Peyer's patch (tissue), 4 donors: ENCODE results near the gene YAP1. TPM values are rescaled to one million over a fixed set of nuclear protein-coding genes. Genes with fewer than 3 reads are reported as not detected.
A peak's percentile ranks its signal among the peaks of the same experiment; 100 is the strongest.

ENCODE experiments used
- DNase-seq, 3 donors: peaks; one replicate each; pipeline ENCODE4 v3.0.0-alpha.2; 2017 to 2019
- H3K27ac ChIP-seq, 4 donors: fragments of 200-600 bp; sonication (generic); one replicate each; pipeline ENCODE4 v1.5.1; 2016 to 2019
- H3K27me3 ChIP-seq, 2 donors: fragments of 200-600 bp; sonication (generic); one replicate each; pipeline ENCODE4 v1.5.1; 2019
- H3K36me3 ChIP-seq, 3 donors: fragments of 200-600 bp; sonication (generic); one replicate each; pipeline ENCODE4 v1.5.1; 2016 to 2019
- H3K4me1 ChIP-seq, 4 donors: fragments of 200-600 bp; sonication (generic); one replicate each; pipeline ENCODE4 v1.5.1; 2016 to 2019
- H3K4me3 ChIP-seq, 4 donors: fragments of 200-600 bp; sonication (generic); 1 replicate in 3 of 4; 2 replicates in 1 of 4; pipeline ENCODE4 v1.5.1; 2016 to 2019; ENCODE audit warnings: mild to moderate bottlenecking in 1 of 4
- H3K9me3 ChIP-seq, 4 donors: fragments of 200-600 bp; sonication (generic); one replicate each; pipeline ENCODE4 v1.5.1; 2016 to 2019; ENCODE audit warnings: mild to moderate bottlenecking in 1 of 4
- CTCF ChIP-seq, 6 experiments: fragments of 450-650 bp in 4 of 6; fragments of 200-600 bp in 2 of 6; sonication (generic) in 1 of 6; IDR thresholded peaks; one replicate each; pipeline ENCODE4 v1.5.1; 2017 to 2019; ENCODE audit warnings: antibody characterized with exemption in 6 of 6, mild to moderate bottlenecking in 3 of 6, moderate library complexity in 1 of 6
- POLR2A ChIP-seq, 2 donors: fragments of 450-650 bp; IDR thresholded peaks; one replicate each; pipeline ENCODE4 v1.5.1; 2017; ENCODE audit warnings: antibody characterized with exemption in 2 of 2, mild to moderate bottlenecking in 2 of 2, moderate library complexity in 2 of 2
- total RNA-seq, 4 donors: library from RNA; depleted of rRNA; stranded (reverse); fragments of >200 nt; gene quantifications; one replicate each; pipeline ENCODE4 v1.1.0, GENCODE V29; 2016

Gene YAP1
- total RNA-seq, 4 donors from 2014 or later, result 99.8 to 163 (median 133) TPM

GRCh38 chr11:102276362-102276761, 166.1 kb downstream of the YAP1 start:
- Histone ChIP-seq H3K36me3 (no peaks in the 10 kb centered on the region), H3K4me3 (no peak overlapping the region), H3K9me3 (no peaks in the 10 kb centered on the region), H3K27ac (no peak overlapping the region), H3K27me3 (no peaks in the 10 kb centered on the region), H3K4me1 (peaks cover 0 to 7% (median 3%) of the 10 kb centered on the region in 4 donors)
- TF ChIP-seq POLR2A (IDR thresholded peaks at IDR 0.05), result no peak
- no peak for TF ChIP-seq CTCF (IDR thresholded peaks at IDR 0.05)
- no peak for DNase-seq

DNA sequence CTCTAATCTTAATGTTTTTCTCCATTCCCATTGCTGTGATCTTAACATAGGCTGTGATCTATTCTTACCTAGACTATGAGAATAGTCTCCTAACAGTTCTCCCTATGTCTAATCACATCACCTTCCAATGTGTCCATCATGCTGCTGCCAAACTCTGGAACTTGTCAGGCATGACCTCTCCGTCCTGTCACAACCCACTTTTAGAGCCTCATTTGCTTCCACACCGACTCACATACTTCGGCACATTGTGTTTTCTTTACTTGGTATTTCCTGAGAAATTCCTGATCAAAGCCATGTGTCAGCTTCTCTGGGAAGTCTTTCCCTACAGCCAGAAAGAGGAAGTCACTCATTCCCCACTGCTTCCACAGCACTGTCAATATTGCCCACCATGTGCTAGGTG, 166.5 kb downstream of the YAP1 start:
- Histone ChIP-seq H3K27ac (no peak overlapping the region), H3K27me3 (no peaks in the 10 kb centered on the region)
- DNase-seq, result no peak

DNA sequence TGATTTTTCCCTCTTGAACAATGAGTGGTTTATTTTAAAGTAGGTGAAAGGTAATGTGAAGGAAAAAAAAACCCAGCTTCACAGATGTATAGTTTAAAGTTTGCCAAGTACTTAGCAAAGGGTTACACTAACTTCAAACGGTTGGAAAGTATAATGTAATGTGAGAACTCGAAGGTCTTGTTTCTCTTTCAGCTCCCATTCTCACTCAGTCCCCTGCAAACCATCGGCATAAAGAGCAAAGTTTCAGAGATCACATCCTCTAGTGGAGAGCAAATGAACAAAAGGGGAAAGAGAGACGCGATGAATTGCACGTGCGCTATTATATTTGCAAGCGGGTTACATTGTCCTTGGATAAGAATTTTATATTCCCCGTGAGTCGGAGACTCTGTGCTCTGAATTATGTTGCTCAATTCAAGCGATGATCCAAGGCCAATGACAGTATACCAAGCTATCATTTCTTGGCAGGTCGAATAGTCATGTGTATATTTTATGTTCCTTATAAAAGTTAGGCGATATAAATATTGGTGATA, 169.5 kb downstream of the YAP1 start:
- H3K4me1 ChIP-seq, result peaks cover 0 to 7% (median 3%) of the 10 kb centered on the region in 4 donors
- peak in 1 of 3 donors; percentile 64 for DNase-seq
- H3K27ac ChIP-seq, result peak overlapping the region in 3 of 4 donors; percentile 36 to 77 (median 68)
- H3K4me3 ChIP-seq, result peak overlapping the region in 1 of 4 donors; percentile 14
- no peaks in the 10 kb centered on the region for H3K9me3 ChIP-seq
- no peaks in the 10 kb centered on the region for H3K36me3 ChIP-seq
- TF ChIP-seq POLR2A (IDR thresholded peaks at IDR 0.05), result no peak
- TF ChIP-seq CTCF (IDR thresholded peaks at IDR 0.05), result peak in 3 of 6 experiments; percentile 57 to 61 (median 59)
- H3K27me3 ChIP-seq, result no peaks in the 10 kb centered on the region

More for the DNA sequence above, 166.5 kb downstream of the YAP1 start:
- Histone ChIP-seq H3K4me1 (peaks cover 0 to 7% (median 3%) of the 10 kb centered on the region in 4 donors), H3K9me3 (no peaks in the 10 kb centered on the region), H3K36me3 (no peaks in the 10 kb centered on the region), H3K4me3 (no peak overlapping the region)
- no peak for TF ChIP-seq CTCF (IDR thresholded peaks at IDR 0.05)
- TF ChIP-seq POLR2A (IDR thresholded peaks at IDR 0.05), result no peak

- no peaks in the 10 kb centered on the region for H3K27me3 ChIP-seq
- H3K27ac ChIP-seq, result peak overlapping the region in 3 of 4 donors; percentile 13 to 77 (median 68)
- no peak for TF ChIP-seq POLR2A (IDR thresholded peaks at IDR 0.05)
- peak in 2 of 6 experiments; percentile 6 to 13 for TF ChIP-seq CTCF (IDR thresholded peaks at IDR 0.05)
- DNase-seq, result peak in 1 of 3 donors; percentile 66
- H3K4me3 ChIP-seq, result no peak overlapping the region
- H3K4me1 ChIP-seq, result peaks cover 0 to 7% (median 3%) of the 10 kb centered on the region in 4 donors
- no peaks in the 10 kb centered on the region for H3K36me3 ChIP-seq
- no peaks in the 10 kb centered on the region for H3K9me3 ChIP-seq
Observed at GRCh38 chr11:102280245-102280833, 170.1 kb downstream of the YAP1 start.

Other genes with a start within 250 kb of the YAP1 start
- gene CEP126, start 195.4 kb upstream of the YAP1 start, total RNA-seq, result 10 to 100 TPM in 1 of 4 donors, 1 to 10 TPM in 3; 2.0 to 12.4 (median 4.2) TPM
- not detected for gene ANGPTL5, start 193.9 kb upstream of the YAP1 start, total RNA-seq
- under 1 TPM in 1 of 4 donors, not detected in 3; 0.54 TPM for gene CFAP300, start 63.0 kb upstream of the YAP1 start, total RNA-seq
- gene BIRC3, start 207.0 kb downstream of the YAP1 start, total RNA-seq, result 100 to 1,000 TPM in 2 of 4 donors, 10 to 100 TPM in 2; 33.8 to 160 (median 92.3) TPM
- gene BIRC2, start 236.8 kb downstream of the YAP1 start, total RNA-seq, result 10 to 100 TPM; 30.5 to 88.8 (median 60.8) TPM